ENCODE data around the gene PRKCE. TPM values are rescaled to one million over a fixed set of nuclear protein-coding genes. Genes with fewer than 3 reads are reported as not detected.

The PRKCE gene
- total RNA-seq, 1 experiment from 2014 or later: 1.3 TPM

- TF ChIP-seq CTCF (conservative IDR thresholded peaks at IDR 0.05): no peak
- no peaks in the 10 kb centered on the region for H3K79me2 ChIP-seq (ENCODE audit: insufficient read depth, low read length)
- Mint-ChIP-seq H3K9me3 (no peaks in the 10 kb centered on the region; a peak in 1 of 5 replicates), H3K36me3 (ENCODE audit: insufficient read depth in 1 of 3, low read depth in 3 of 3) (no peaks in the 10 kb centered on the region), H3K27me3 (ENCODE audit: low read depth) (no peaks in the 10 kb centered on the region; the same call in 1 of the 2 replicates), H3K27ac (no peak overlapping the region), H3K4me3 (no peak overlapping the region), H3K4me1 (peaks cover 13 to 15% of the 10 kb centered on the region in 2 experiments)
- H3T11ph ChIP-seq (ENCODE audit: low read length): no peak overlapping the region
- H2BK120ac ChIP-seq (ENCODE audit: low read depth, low read length, poor library complexity, severe bottlenecking): no peak overlapping the region
- H3K4me2 ChIP-seq (ENCODE audit: insufficient read depth, insufficient read length, low read length): no peak overlapping the region
- no peak overlapping the region for H2BK12ac ChIP-seq (ENCODE audit: insufficient read length, low read depth, low read length)
- H2AK5ac ChIP-seq (ENCODE audit: insufficient read length, low read length): no peak overlapping the region
- no peaks in the 10 kb centered on the region for H3K9me3 ChIP-seq (ENCODE audit: control insufficient read depth, low read depth, low read length)
- no peak overlapping the region for H2BK15ac ChIP-seq (ENCODE audit: low read depth, low read length)
- peaks cover 2% of the 10 kb centered on the region for H3K23me2 ChIP-seq (ENCODE audit: insufficient read length, low read depth, low read length, poor library complexity, severe bottlenecking)
- H2BK20ac ChIP-seq (ENCODE audit: low read depth, low read length, poor library complexity, severe bottlenecking): no peak overlapping the region
- H3K14ac ChIP-seq (ENCODE audit: insufficient read depth, low read length): no peak overlapping the region
- no peaks in the 10 kb centered on the region for H3K79me1 ChIP-seq (ENCODE audit: insufficient read depth, low read depth, low read length, poor library complexity, severe bottlenecking)
- H3K27me3 ChIP-seq (ENCODE audit: insufficient read depth, low read length): no peaks in the 10 kb centered on the region
- DNase-seq: no peak
- H3K27ac ChIP-seq (ENCODE audit: insufficient read length, low read depth, low read length): no peak overlapping the region
- no peaks in the 10 kb centered on the region for H3K4me1 ChIP-seq (ENCODE audit: insufficient read depth, low read length)
- H4K91ac ChIP-seq (ENCODE audit: insufficient read length, low read depth, low read length): no peak overlapping the region
- H3K18ac ChIP-seq (ENCODE audit: insufficient read length, low read depth, low read length): no peak overlapping the region
- H3K9ac ChIP-seq (ENCODE audit: extremely low read depth, insufficient read length, low read length): no peak overlapping the region
- no peak overlapping the region for H2BK5ac ChIP-seq (ENCODE audit: insufficient read length, low read length)
- no peak overlapping the region for H3K4ac ChIP-seq (ENCODE audit: low read depth, low read length)
- no peak overlapping the region for H4K8ac ChIP-seq (replicated peaks; ENCODE audit: insufficient read length, low read depth, low read length)
- H4K5ac ChIP-seq (ENCODE audit: insufficient read length, low read depth, low read length): no peak overlapping the region
- H2AFZ ChIP-seq (ENCODE audit: low read length): no peak overlapping the region
- WGBS (ENCODE audit: extremely low coverage, insufficient read length, low lambda C conversion rate): no CpG with 5 or more reads among the region's 1 CpG
- H4K20me1 ChIP-seq (ENCODE audit: control insufficient read depth, insufficient read depth, insufficient read length): no peaks in the 10 kb centered on the region
- H3K23ac ChIP-seq (ENCODE audit: insufficient read length, low read depth, low read length): no peak overlapping the region
- no peak overlapping the region for H3K56ac ChIP-seq (ENCODE audit: insufficient read length, low read depth, low read length)
Measured at GRCh38 chr2:45721150-45721549, 69.7 kb downstream of the PRKCE start.
